Measurements from ENCODE around the gene CEP41.

DNA sequence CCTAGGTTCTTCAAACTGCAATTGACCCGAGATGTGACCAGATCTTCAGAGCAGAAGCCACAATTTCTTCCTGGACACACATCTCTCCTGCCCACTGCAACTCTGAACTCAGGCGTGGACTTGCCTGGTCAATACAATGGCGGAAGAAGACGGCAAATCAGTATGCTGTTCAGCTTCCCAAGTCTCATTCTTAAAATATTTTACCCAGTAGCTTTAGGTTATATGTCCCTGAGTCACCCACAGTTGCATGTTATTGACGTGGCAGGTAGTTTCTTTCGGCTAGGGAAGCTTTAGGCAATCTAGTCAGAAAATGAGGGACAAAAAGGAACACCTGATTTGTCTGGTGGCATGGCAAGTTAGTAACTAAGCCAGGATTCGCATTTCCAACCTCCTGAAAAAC is 22.5 kb downstream of the CEP41 start:
- TF ChIP-seq, protein P1, sequence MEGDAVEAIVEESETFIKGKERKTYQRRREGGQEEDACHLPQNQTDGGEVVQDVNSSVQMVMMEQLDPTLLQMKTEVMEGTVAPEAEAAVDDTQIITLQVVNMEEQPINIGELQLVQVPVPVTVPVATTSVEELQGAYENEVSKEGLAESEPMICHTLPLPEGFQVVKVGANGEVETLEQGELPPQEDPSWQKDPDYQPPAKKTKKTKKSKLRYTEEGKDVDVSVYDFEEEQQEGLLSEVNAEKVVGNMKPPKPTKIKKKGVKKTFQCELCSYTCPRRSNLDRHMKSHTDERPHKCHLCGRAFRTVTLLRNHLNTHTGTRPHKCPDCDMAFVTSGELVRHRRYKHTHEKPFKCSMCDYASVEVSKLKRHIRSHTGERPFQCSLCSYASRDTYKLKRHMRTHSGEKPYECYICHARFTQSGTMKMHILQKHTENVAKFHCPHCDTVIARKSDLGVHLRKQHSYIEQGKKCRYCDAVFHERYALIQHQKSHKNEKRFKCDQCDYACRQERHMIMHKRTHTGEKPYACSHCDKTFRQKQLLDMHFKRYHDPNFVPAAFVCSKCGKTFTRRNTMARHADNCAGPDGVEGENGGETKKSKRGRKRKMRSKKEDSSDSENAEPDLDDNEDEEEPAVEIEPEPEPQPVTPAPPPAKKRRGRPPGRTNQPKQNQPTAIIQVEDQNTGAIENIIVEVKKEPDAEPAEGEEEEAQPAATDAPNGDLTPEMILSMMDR (IDR thresholded peaks at IDR 0.05) = no peak
- no peak for TF ChIP-seq EP300 (IDR thresholded peaks at IDR 0.05)
- TF ChIP-seq MAZ (IDR thresholded peaks at IDR 0.05; ENCODE audit: borderline replicate concordance, low read depth, low read length) = no peak
- no peak for TF ChIP-seq RAD21 (conservative IDR thresholded peaks at IDR 0.05 in 1 of 2, IDR thresholded peaks at IDR 0.05 in 1 of 2)
- TF ChIP-seq HDAC2 (IDR thresholded peaks at IDR 0.05) = no peak
- TF ChIP-seq POLR2A (IDR thresholded peaks at IDR 0.05; ENCODE audit: low read length) = no peak
- no peak for TF ChIP-seq JUN (IDR thresholded peaks at IDR 0.05)
- no peak for TF ChIP-seq JUNB (IDR thresholded peaks at IDR 0.05)
- TF ChIP-seq CEBPB (IDR thresholded peaks at IDR 0.05) = no peak
- TF ChIP-seq, protein P2, sequence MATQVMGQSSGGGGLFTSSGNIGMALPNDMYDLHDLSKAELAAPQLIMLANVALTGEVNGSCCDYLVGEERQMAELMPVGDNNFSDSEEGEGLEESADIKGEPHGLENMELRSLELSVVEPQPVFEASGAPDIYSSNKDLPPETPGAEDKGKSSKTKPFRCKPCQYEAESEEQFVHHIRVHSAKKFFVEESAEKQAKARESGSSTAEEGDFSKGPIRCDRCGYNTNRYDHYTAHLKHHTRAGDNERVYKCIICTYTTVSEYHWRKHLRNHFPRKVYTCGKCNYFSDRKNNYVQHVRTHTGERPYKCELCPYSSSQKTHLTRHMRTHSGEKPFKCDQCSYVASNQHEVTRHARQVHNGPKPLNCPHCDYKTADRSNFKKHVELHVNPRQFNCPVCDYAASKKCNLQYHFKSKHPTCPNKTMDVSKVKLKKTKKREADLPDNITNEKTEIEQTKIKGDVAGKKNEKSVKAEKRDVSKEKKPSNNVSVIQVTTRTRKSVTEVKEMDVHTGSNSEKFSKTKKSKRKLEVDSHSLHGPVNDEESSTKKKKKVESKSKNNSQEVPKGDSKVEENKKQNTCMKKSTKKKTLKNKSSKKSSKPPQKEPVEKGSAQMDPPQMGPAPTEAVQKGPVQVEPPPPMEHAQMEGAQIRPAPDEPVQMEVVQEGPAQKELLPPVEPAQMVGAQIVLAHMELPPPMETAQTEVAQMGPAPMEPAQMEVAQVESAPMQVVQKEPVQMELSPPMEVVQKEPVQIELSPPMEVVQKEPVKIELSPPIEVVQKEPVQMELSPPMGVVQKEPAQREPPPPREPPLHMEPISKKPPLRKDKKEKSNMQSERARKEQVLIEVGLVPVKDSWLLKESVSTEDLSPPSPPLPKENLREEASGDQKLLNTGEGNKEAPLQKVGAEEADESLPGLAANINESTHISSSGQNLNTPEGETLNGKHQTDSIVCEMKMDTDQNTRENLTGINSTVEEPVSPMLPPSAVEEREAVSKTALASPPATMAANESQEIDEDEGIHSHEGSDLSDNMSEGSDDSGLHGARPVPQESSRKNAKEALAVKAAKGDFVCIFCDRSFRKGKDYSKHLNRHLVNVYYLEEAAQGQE (IDR thresholded peaks at IDR 0.05) = no peak
- TF ChIP-seq KDM1A (IDR thresholded peaks at IDR 0.05; ENCODE audit: low read depth) = no peak
- no peak for TF ChIP-seq BHLHE40 (IDR thresholded peaks at IDR 0.05; ENCODE audit: low read depth, low read length)
